SU-DHL-6 (cell line): ENCODE measurements around the gene RFTN1.

Experiments used
- EZH2phosphoT487 ChIP-seq: fragments of 200-600 bp; sonication (generic), shearing (Covaris generic); conservative IDR thresholded peaks from 2 replicates; pipeline ENCODE4 v1.6.1; 2018; ENCODE audit warnings: mild to moderate bottlenecking, antibody characterized with exemption, low read length, moderate library complexity, mixed read lengths
- TF ChIP-seq, protein P1 (sequence below): fragments of 200-600 bp; sonication (generic); IDR thresholded peaks from one replicate; pipeline ENCODE4 v1.5.1; 2017; ENCODE audit warnings: antibody characterized with exemption, mild to moderate bottlenecking, low read length, moderate library complexity; ENCODE audit not compliant: insufficient read depth, poor library complexity, severe bottlenecking

DNA sequence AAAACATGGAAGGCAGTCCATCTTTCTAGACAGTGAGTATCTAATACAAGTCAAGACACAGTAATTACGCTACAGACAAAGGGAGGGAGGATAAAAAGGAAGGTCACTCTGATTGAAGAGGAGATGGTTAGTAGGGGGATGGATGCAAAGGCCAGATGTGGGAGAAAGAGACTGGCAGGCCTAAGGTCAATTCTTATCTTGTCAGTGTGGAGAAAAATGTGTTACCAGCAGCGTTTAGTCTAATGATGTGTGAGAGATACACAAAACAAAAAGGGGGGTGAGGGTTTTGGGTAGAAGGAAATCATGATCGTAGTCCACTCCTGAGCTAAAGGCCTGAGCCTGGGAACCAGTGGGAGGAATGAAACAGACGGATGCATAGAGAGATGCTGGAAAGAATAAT lies 46.7 kb downstream of the RFTN1 start:
- TF ChIP-seq, protein P1, sequence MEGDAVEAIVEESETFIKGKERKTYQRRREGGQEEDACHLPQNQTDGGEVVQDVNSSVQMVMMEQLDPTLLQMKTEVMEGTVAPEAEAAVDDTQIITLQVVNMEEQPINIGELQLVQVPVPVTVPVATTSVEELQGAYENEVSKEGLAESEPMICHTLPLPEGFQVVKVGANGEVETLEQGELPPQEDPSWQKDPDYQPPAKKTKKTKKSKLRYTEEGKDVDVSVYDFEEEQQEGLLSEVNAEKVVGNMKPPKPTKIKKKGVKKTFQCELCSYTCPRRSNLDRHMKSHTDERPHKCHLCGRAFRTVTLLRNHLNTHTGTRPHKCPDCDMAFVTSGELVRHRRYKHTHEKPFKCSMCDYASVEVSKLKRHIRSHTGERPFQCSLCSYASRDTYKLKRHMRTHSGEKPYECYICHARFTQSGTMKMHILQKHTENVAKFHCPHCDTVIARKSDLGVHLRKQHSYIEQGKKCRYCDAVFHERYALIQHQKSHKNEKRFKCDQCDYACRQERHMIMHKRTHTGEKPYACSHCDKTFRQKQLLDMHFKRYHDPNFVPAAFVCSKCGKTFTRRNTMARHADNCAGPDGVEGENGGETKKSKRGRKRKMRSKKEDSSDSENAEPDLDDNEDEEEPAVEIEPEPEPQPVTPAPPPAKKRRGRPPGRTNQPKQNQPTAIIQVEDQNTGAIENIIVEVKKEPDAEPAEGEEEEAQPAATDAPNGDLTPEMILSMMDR, result no peak
- TF ChIP-seq EZH2phosphoT487, result no peak
